OCI-LY1 (cell line): Measurements from ENCODE around the gene SERPINB1.
A peak's percentile ranks its signal among the peaks of the same experiment; 100 is the strongest.

Source experiments
- CTCF ChIP-seq: fragments of 200-600 bp; sonication (generic), shearing (Covaris generic); IDR thresholded peaks from 2 replicates; pipeline ENCODE4 v1.5.1; 2017; ENCODE audit warnings: mild to moderate bottlenecking, antibody characterized with exemption, low read length, moderate library complexity, mixed read lengths
- EZH2 ChIP-seq: fragments of 200-600 bp; sonication (generic), shearing (Covaris generic); IDR thresholded peaks from 2 replicates; pipeline ENCODE4 v1.8.0; 2017; ENCODE audit warnings: borderline replicate concordance, mixed run types, mild to moderate bottlenecking, antibody characterized with exemption, low read length, moderate library complexity, mixed read lengths

GRCh38 chr6:2853769-2854395, 12.2 kb upstream of the SERPINB1 start:
- TF ChIP-seq CTCF (peak; percentile 30; the same call in 1 of the 2 replicates), EZH2 (no peak)
